Keratinocyte (primary cell): ENCODE measurements around the gene PCSK2. TPM values are rescaled to one million over a fixed set of nuclear protein-coding genes. Genes with fewer than 3 reads are reported as not detected.

Source experiments
- DNase-seq: peaks from one replicate; pipeline ENCODE4 v3.0.0-alpha.2; 2011; ENCODE audit warnings: low read depth, missing footprints, low spot score
- FAIRE-seq: peaks from 2 replicates; lab custom pipeline; 2011; peaks lifted over from hg19 to GRCh38; lab: Jason Lieb, UNC
- H2AFZ ChIP-seq: 2 replicates; pipeline ENCODE4 v1.6.0; 2012; ENCODE audit warnings: low read length, control low read depth, inconsistent platforms; ENCODE audit not compliant: control insufficient read depth
- H3K27ac ChIP-seq: 2 replicates; pipeline ENCODE4 v1.5.1; 2011; ENCODE audit warnings: low read length; ENCODE audit not compliant: control insufficient read depth, insufficient read depth
- H3K27me3 ChIP-seq: 3 replicates; pipeline ENCODE4 v1.6.0; 2011; ENCODE audit warnings: low read length; ENCODE audit not compliant: control insufficient read depth, insufficient read depth; ENCODE audit errors: extremely low read depth
- H3K36me3 ChIP-seq, 2 experiments: 2 replicates in 1 of 2; 3 replicates in 1 of 2; pipeline ENCODE4 v1.5.1; 2011; ENCODE audit warnings: low read length in 2 of 2, mild to moderate bottlenecking in 1 of 2; ENCODE audit not compliant: control insufficient read depth in 2 of 2, insufficient read depth in 2 of 2; ENCODE audit errors: extremely low read depth in 1 of 2
- H3K4me1 ChIP-seq: 3 replicates; pipeline ENCODE4 v1.5.1; 2011; ENCODE audit warnings: low read length; ENCODE audit not compliant: control insufficient read depth, insufficient read depth; ENCODE audit errors: extremely low read depth
- H3K4me2 ChIP-seq: 3 replicates; pipeline ENCODE4 v1.6.0; 2011; ENCODE audit warnings: low read depth, low read length; ENCODE audit not compliant: control insufficient read depth, insufficient read depth; ENCODE audit errors: extremely low read depth
- H3K4me3 ChIP-seq, 3 experiments: fragments of 200-600 bp in 1 of 3; sonication (generic) in 1 of 3; 2 replicates in 2 of 3; 3 replicates in 1 of 3; pipeline ENCODE4 v1.5.1; 2011 to 2016; ENCODE audit warnings: low read length in 3 of 3, mild to moderate bottlenecking in 3 of 3, control low read depth in 2 of 3, inconsistent platforms in 1 of 3, low read depth in 1 of 3, mixed read lengths in 1 of 3, mixed run types in 1 of 3, moderate library complexity in 1 of 3; ENCODE audit not compliant: control insufficient read depth in 2 of 3, insufficient read depth in 2 of 3; ENCODE audit errors: extremely low read depth in 1 of 3
- H3K79me2 ChIP-seq: 2 replicates; pipeline ENCODE4 v1.6.0; 2012; ENCODE audit warnings: low read length; ENCODE audit not compliant: control insufficient read depth, insufficient read depth
- H3K9ac ChIP-seq: 3 replicates; pipeline ENCODE4 v1.6.0; 2011; ENCODE audit warnings: low read length; ENCODE audit not compliant: control insufficient read depth, insufficient read depth; ENCODE audit errors: extremely low read depth
- H3K9me1 ChIP-seq: 3 replicates; pipeline ENCODE4 v1.6.0; 2011; ENCODE audit warnings: low read length; ENCODE audit not compliant: control insufficient read depth, insufficient read depth; ENCODE audit errors: extremely low read depth
- H3K9me3 ChIP-seq: 2 replicates; pipeline ENCODE4 v1.5.1; 2012; ENCODE audit warnings: low read depth, low read length; ENCODE audit not compliant: control insufficient read depth
- H4K20me1 ChIP-seq: 3 replicates; pipeline ENCODE4 v1.6.0; 2011; ENCODE audit warnings: low read length; ENCODE audit not compliant: control insufficient read depth, insufficient read depth; ENCODE audit errors: extremely low read depth
- EZH2 ChIP-seq: IDR thresholded peaks from one replicate; pipeline ENCODE4 v1.6.1; 2012; ENCODE audit warnings: inconsistent platforms, mild to moderate bottlenecking, low read length, moderate library complexity
- dilution Hi-C: fragments of 300-500 bp; cut with MboI; formaldehyde crosslinking; loops from one replicate; pipeline ENCODE4 v1.7.0; 2020; ENCODE audit warnings: low sequenced_read_pairs; ENCODE audit not compliant: extremely low pct_ligation_motif_present
- polyA plus RNA-seq, 5 experiments: library from polyadenylated mRNA; depleted of rRNA in 3 of 5; stranded (reverse) in 3 of 5; stranded (forward) in 1 of 5; unstranded in 1 of 5; fragments of >200 nt; gene quantifications; 1 replicate in 1 of 5; 2 replicates in 3 of 5; 3 replicates in 1 of 5; pipeline versions ENCODE4 v1.2.1 to v1.2.3, GENCODE V29; 2011 to 2012; ENCODE audit warnings: missing spikeins in 2 of 5, low read depth in 1 of 5, low replicate concordance in 1 of 5
- TF ChIP-seq, protein P1 (sequence below), 3 experiments: IDR thresholded peaks in 1 of 3; conservative IDR thresholded peaks in 1 of 3; optimal IDR thresholded peaks in 1 of 3; 2 replicates in 2 of 3; 3 replicates in 1 of 3; pipeline versions ENCODE3 to v1.5.1; 2011; ENCODE audit warnings: low read length in 3 of 3, mild to moderate bottlenecking in 3 of 3, moderate library complexity in 2 of 3, control low read depth in 1 of 3, inconsistent platforms in 1 of 3; ENCODE audit not compliant: insufficient read depth in 2 of 3; ENCODE audit errors: extremely low read depth in 1 of 3

PCSK2 gene
- polyA plus RNA-seq, 1 donor (not counting 4 experiments of a cell fraction or from before 2014, with no cell fraction given) = not detected

DNA sequence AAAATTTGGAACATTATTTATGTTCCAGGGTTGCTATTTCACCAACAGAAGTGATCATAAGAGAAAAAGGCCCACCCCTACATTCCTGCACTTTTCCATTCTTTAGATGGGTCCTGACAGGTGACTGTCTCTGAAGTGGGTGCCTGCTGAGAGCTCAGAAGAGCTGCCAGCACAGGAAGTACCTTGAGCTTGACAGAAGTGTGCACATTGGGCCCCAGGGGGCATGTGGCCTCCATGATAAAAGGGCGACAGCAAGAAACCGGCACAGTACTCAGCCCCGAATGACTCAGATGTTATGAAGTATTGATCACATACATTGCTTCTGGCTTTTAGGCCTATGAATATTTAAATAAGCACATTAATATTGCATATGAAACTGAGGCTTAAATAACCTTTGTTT is 150.4 kb downstream of the PCSK2 start:
- Histone ChIP-seq H2AFZ (no peak overlapping the region), H3K79me2 (no peaks in the 10 kb centered on the region), H3K4me1 (no peaks in the 10 kb centered on the region), H3K4me2 (no peak overlapping the region), H4K20me1 (no peaks in the 10 kb centered on the region), H3K9me3 (no peaks in the 10 kb centered on the region), H3K9me1 (no peaks in the 10 kb centered on the region), H3K27ac (no peak overlapping the region), H3K36me3 (no peaks in the 10 kb centered on the region), H3K4me3 (no peak overlapping the region), H3K27me3 (no peaks in the 10 kb centered on the region), H3K9ac (no peak overlapping the region)
- TF ChIP-seq EZH2 = no peak
- TF ChIP-seq, protein P1, sequence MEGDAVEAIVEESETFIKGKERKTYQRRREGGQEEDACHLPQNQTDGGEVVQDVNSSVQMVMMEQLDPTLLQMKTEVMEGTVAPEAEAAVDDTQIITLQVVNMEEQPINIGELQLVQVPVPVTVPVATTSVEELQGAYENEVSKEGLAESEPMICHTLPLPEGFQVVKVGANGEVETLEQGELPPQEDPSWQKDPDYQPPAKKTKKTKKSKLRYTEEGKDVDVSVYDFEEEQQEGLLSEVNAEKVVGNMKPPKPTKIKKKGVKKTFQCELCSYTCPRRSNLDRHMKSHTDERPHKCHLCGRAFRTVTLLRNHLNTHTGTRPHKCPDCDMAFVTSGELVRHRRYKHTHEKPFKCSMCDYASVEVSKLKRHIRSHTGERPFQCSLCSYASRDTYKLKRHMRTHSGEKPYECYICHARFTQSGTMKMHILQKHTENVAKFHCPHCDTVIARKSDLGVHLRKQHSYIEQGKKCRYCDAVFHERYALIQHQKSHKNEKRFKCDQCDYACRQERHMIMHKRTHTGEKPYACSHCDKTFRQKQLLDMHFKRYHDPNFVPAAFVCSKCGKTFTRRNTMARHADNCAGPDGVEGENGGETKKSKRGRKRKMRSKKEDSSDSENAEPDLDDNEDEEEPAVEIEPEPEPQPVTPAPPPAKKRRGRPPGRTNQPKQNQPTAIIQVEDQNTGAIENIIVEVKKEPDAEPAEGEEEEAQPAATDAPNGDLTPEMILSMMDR (optimal IDR thresholded peaks at IDR 0.05 in 1 of 3, IDR thresholded peaks at IDR 0.05 in 1 of 3, conservative IDR thresholded peaks at IDR 0.05 in 1 of 3; ENCODE audit: extremely low read depth in 1 of 3, insufficient read depth in 2 of 3, low read length in 3 of 3) = no peak
- DNase-seq = no peak
- FAIRE-seq = no peak
- dilution Hi-C loops = no loop called here

DNA sequence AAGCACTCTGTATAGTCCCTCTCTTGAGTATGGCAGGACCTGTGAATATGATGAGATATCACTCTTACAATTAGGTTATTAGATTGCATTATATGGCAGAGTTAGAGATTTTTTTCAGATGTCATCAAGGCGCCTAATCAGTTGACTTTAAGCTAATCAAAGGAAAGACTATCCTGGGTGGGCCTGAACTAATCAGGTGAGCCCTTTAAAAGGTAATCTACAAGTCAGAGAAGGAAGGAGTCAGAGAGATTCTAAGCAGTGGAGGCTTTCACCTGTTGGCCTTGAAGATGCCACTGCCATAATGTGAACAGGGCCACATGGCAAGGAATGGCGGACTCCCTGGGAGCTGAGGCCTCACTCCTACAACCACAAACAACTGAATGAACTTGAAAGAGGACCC is 152.8 kb downstream of the PCSK2 start:
- Histone ChIP-seq H3K9ac (no peak overlapping the region), H3K4me2 (no peak overlapping the region), H3K27ac (no peak overlapping the region), H3K4me1 (no peaks in the 10 kb centered on the region), H3K36me3 (no peaks in the 10 kb centered on the region), H3K79me2 (no peaks in the 10 kb centered on the region), H4K20me1 (no peaks in the 10 kb centered on the region), H2AFZ (no peak overlapping the region), H3K27me3 (no peaks in the 10 kb centered on the region), H3K9me3 (no peaks in the 10 kb centered on the region), H3K9me1 (no peaks in the 10 kb centered on the region), H3K4me3 (no peak overlapping the region)
- DNase-seq (no peak), FAIRE-seq (no peak)
- dilution Hi-C loops = no loop called here
- no peak for TF ChIP-seq EZH2
- TF ChIP-seq, protein P1 (optimal IDR thresholded peaks at IDR 0.05 in 1 of 3, IDR thresholded peaks at IDR 0.05 in 1 of 3, conservative IDR thresholded peaks at IDR 0.05 in 1 of 3; ENCODE audit: extremely low read depth in 1 of 3, insufficient read depth in 2 of 3, low read length in 3 of 3) = no peak
